DOHH2 (cell line): Measurements from ENCODE around the gene JCAD.

Source experiments
- EZH2phosphoT487 ChIP-seq: fragments of 200-600 bp; sonication (generic); IDR thresholded peaks from 2 replicates; pipeline ENCODE4 v1.6.1; 2017; ENCODE audit warnings: borderline replicate concordance, mild to moderate bottlenecking, antibody characterized with exemption, low read length, moderate library complexity, mixed read lengths
- TF ChIP-seq, protein P1 (sequence below): fragments of 200-600 bp; sonication (generic); IDR thresholded peaks from one replicate; pipeline ENCODE4 v1.5.1; 2014; ENCODE audit warnings: antibody characterized with exemption, mild to moderate bottlenecking, low read depth, low read length; ENCODE audit not compliant: poor library complexity, severe bottlenecking

DNA sequence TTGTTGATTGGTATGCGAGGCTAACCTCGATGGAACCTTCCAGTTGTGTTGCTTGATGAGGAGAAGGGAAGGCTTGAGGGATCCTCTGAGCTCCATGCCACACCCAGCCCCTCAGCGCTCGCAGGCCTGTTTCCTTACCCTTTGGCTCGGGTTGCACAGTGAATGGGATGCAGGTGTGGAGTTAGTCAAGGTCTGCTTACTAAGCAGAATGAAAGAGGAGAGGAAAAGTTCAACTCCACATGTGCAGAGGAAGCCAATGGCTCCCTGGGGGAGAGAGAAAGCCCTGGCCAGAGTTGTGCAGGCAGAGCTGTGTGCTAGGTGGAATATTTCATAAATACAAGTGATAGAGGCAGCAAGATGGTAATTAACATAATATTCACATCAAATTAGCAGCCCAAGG, 85.5 kb downstream of the JCAD start:
- TF ChIP-seq, protein P1, sequence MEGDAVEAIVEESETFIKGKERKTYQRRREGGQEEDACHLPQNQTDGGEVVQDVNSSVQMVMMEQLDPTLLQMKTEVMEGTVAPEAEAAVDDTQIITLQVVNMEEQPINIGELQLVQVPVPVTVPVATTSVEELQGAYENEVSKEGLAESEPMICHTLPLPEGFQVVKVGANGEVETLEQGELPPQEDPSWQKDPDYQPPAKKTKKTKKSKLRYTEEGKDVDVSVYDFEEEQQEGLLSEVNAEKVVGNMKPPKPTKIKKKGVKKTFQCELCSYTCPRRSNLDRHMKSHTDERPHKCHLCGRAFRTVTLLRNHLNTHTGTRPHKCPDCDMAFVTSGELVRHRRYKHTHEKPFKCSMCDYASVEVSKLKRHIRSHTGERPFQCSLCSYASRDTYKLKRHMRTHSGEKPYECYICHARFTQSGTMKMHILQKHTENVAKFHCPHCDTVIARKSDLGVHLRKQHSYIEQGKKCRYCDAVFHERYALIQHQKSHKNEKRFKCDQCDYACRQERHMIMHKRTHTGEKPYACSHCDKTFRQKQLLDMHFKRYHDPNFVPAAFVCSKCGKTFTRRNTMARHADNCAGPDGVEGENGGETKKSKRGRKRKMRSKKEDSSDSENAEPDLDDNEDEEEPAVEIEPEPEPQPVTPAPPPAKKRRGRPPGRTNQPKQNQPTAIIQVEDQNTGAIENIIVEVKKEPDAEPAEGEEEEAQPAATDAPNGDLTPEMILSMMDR: no peak
- TF ChIP-seq EZH2phosphoT487: no peak
